Trophoblast cell (in vitro differentiated cells and primary cell): ENCODE data around the gene TMUB2.
A peak's percentile ranks its signal among the peaks of the same experiment; 100 is the strongest.

Experiments used
- DNase-seq, 2 donors: peaks; one replicate each; pipeline ENCODE4 v3.0.0-alpha.2; 2016
- H2AFZ ChIP-seq: 2 replicates; pipeline ENCODE4 v1.6.1; 2013; ENCODE audit warnings: low read length, moderate library complexity, mild to moderate bottlenecking; ENCODE audit not compliant: insufficient read depth, poor library complexity
- H2AK5ac ChIP-seq: 2 replicates; pipeline ENCODE4 v1.6.1; 2013; ENCODE audit warnings: mild to moderate bottlenecking, low read length
- H2BK120ac ChIP-seq: 2 replicates; pipeline ENCODE4 v1.6.1; 2013; ENCODE audit warnings: low read length, mild to moderate bottlenecking, moderate library complexity; ENCODE audit not compliant: insufficient read depth, poor library complexity
- H2BK12ac ChIP-seq: 2 replicates; pipeline ENCODE4 v1.6.1; 2013; ENCODE audit warnings: mild to moderate bottlenecking, low read length, moderate library complexity
- H2BK5ac ChIP-seq: 2 replicates; pipeline ENCODE4 v1.6.1; 2013; ENCODE audit warnings: low read length, low read depth, moderate library complexity, mild to moderate bottlenecking; ENCODE audit not compliant: poor library complexity
- H3K14ac ChIP-seq: 2 replicates; pipeline ENCODE4 v1.6.1; 2013; ENCODE audit warnings: mild to moderate bottlenecking, low read length
- H3K18ac ChIP-seq: 2 replicates; pipeline ENCODE4 v1.6.1; 2013; ENCODE audit warnings: mild to moderate bottlenecking, low read length
- H3K23ac ChIP-seq: 2 replicates; pipeline ENCODE4 v1.6.1; 2013; ENCODE audit warnings: low read length
- H3K27ac ChIP-seq: 2 replicates; pipeline ENCODE4 v1.5.1; 2013; ENCODE audit warnings: low read depth, mild to moderate bottlenecking, inconsistent platforms, low read length, moderate library complexity
- H3K27me3 ChIP-seq: 2 replicates; pipeline ENCODE4 v1.6.1; 2013; ENCODE audit warnings: inconsistent platforms, mild to moderate bottlenecking, low read length, moderate library complexity; ENCODE audit not compliant: insufficient read depth
- H3K36me3 ChIP-seq, 2 experiments: 1 replicate in 1 of 2; 2 replicates in 1 of 2; pipeline ENCODE4 v1.6.1; 2013; ENCODE audit warnings: low read length in 2 of 2, mild to moderate bottlenecking in 2 of 2, moderate library complexity in 1 of 2; ENCODE audit not compliant: insufficient read depth in 2 of 2, control insufficient read depth in 1 of 2
- H3K4ac ChIP-seq: 2 replicates; pipeline ENCODE4 v1.6.1; 2013; ENCODE audit warnings: low read depth, mild to moderate bottlenecking, low read length, moderate library complexity
- H3K4me1 ChIP-seq, 2 experiments: 1 replicate in 1 of 2; 2 replicates in 1 of 2; pipeline ENCODE4 v1.6.1; 2013; ENCODE audit warnings: low read length in 2 of 2, mild to moderate bottlenecking in 2 of 2, moderate library complexity in 1 of 2; ENCODE audit not compliant: insufficient read depth in 2 of 2, control insufficient read depth in 1 of 2
- H3K4me2 ChIP-seq: 2 replicates; pipeline ENCODE4 v1.6.1; 2013; ENCODE audit warnings: inconsistent platforms, mild to moderate bottlenecking, low read length, moderate library complexity
- H3K4me3 ChIP-seq: 2 replicates; pipeline ENCODE4 v1.5.1; 2013; ENCODE audit warnings: mild to moderate bottlenecking, low read depth, low read length, inconsistent platforms
- H3K79me1 ChIP-seq: one replicate; pipeline ENCODE4 v1.6.1; 2013; ENCODE audit warnings: low read length
- H3K79me2 ChIP-seq: 2 replicates; pipeline ENCODE4 v1.6.1; 2013; ENCODE audit warnings: low read length, mild to moderate bottlenecking; ENCODE audit not compliant: control insufficient read depth, insufficient read depth, poor library complexity
- H3K9ac ChIP-seq: 2 replicates; pipeline ENCODE4 v1.6.1; 2013; ENCODE audit warnings: mild to moderate bottlenecking, low read length
- H3K9me3 ChIP-seq: 2 replicates; pipeline ENCODE4 v1.6.1; 2013; ENCODE audit warnings: low read depth, mild to moderate bottlenecking, control low read depth, inconsistent platforms, low read length; ENCODE audit not compliant: insufficient read depth
- H4K12ac ChIP-seq: 2 replicates; pipeline ENCODE4 v1.6.1; 2013; ENCODE audit warnings: low read depth, mild to moderate bottlenecking, low read length, moderate library complexity
- H4K8ac ChIP-seq: 2 replicates; pipeline ENCODE4 v1.6.1; 2013; ENCODE audit warnings: low read depth, mild to moderate bottlenecking, low read length, moderate library complexity
- H4K91ac ChIP-seq: one replicate; pipeline ENCODE4 v1.6.1; 2013; ENCODE audit warnings: low read depth, mild to moderate bottlenecking, low read length, moderate library complexity
- WGBS: extraction: QIAGEN DNeasy Blood & Tissue Kit; methylation state at CpG from one replicate; pipeline ENCODE4 v1.1.7; 2013; ENCODE audit warnings: missing lambda C conversion rate; ENCODE audit not compliant: insufficient read length, insufficient coverage; ENCODE audit errors: extremely low coverage; 5-methylcytosine and 5-hydroxymethylcytosine counted together

TMUB2 gene

DNA sequence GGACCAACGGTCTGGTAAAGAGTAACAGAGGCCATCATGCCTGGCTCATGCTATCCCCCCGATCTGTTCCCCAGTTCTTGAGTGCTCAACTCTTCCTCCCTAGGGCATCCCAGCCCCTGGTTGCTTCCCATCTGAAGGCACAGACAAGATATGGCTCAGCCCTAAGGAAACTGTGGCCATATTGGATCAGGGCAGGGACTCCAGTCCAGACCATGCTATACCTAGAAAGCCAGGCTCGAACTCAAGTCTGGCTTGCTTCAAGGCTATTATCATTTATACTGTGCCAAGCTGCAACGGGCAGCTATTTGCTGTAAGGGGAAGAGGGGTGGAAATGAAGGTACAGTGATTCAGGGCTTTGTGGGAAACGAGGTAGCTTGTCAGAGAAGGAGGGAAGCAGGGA lies 29.9 kb downstream of the TMUB2 start:
- H3K4ac ChIP-seq = no peak overlapping the region
- H3K9ac ChIP-seq = no peak overlapping the region
- peaks cover 27% of the 10 kb centered on the region for H3K79me1 ChIP-seq
- no peak overlapping the region for H2BK5ac ChIP-seq
- H3K79me2 ChIP-seq = peaks cover 24% of the 10 kb centered on the region
- no peak overlapping the region for H4K91ac ChIP-seq
- no peak overlapping the region for H4K8ac ChIP-seq
- H3K23ac ChIP-seq = no peak overlapping the region
- H3K36me3 ChIP-seq = peaks cover 39 to 54% of the 10 kb centered on the region in 2 experiments
- H3K27ac ChIP-seq = no peak overlapping the region
- H3K14ac ChIP-seq = no peak overlapping the region
- H4K12ac ChIP-seq = no peak overlapping the region
- H3K9me3 ChIP-seq = no peaks in the 10 kb centered on the region
- H2BK120ac ChIP-seq = no peak overlapping the region
- no peak overlapping the region for H3K18ac ChIP-seq
- no CpG with 5 or more reads among the region's 5 CpGs for WGBS
- H2BK12ac ChIP-seq = no peak overlapping the region
- DNase-seq = no peak
- H2AFZ ChIP-seq = no peak overlapping the region
- H2AK5ac ChIP-seq = no peak overlapping the region
- H3K27me3 ChIP-seq = no peaks in the 10 kb centered on the region
- peaks cover 6 to 8% of the 10 kb centered on the region in 2 experiments for H3K4me1 ChIP-seq
- H3K4me2 ChIP-seq = no peak overlapping the region
- H3K4me3 ChIP-seq = no peak overlapping the region

- Histone ChIP-seq H3K9ac (peak overlapping the region; percentile 30), H3K27ac (no peak overlapping the region), H3K9me3 (no peaks in the 10 kb centered on the region), H3K23ac (no peak overlapping the region), H2AK5ac (peak overlapping the region; percentile 21), H2BK120ac (peak overlapping the region; percentile 73), H3K4me2 (peak overlapping the region; percentile 54), H3K4me1 (peaks cover 8 to 14% of the 10 kb centered on the region in 2 experiments), H2AFZ (peak overlapping the region; percentile 5), H2BK12ac (peak overlapping the region; percentile 26), H3K18ac (peak overlapping the region; percentile 69), H3K27me3 (no peaks in the 10 kb centered on the region), H3K14ac (peak overlapping the region; percentile 92), H2BK5ac (peak overlapping the region; percentile 45), H3K79me2 (peaks cover 26% of the 10 kb centered on the region), H3K36me3 (peaks cover 32 to 47% of the 10 kb centered on the region in 2 experiments), H3K4ac (peak overlapping the region; percentile 83), H3K4me3 (peak overlapping the region; percentile 53), H4K91ac (peak overlapping the region; percentile 77), H4K8ac (peak overlapping the region; percentile 76), H3K79me1 (peaks cover 32% of the 10 kb centered on the region), H4K12ac (no peak overlapping the region)
- no peak for DNase-seq
- WGBS = no CpG with 5 or more reads among the region's 10 CpGs
Observed at GRCh38 chr17:44217738-44218343, 31.1 kb downstream of the TMUB2 start.

DNA sequence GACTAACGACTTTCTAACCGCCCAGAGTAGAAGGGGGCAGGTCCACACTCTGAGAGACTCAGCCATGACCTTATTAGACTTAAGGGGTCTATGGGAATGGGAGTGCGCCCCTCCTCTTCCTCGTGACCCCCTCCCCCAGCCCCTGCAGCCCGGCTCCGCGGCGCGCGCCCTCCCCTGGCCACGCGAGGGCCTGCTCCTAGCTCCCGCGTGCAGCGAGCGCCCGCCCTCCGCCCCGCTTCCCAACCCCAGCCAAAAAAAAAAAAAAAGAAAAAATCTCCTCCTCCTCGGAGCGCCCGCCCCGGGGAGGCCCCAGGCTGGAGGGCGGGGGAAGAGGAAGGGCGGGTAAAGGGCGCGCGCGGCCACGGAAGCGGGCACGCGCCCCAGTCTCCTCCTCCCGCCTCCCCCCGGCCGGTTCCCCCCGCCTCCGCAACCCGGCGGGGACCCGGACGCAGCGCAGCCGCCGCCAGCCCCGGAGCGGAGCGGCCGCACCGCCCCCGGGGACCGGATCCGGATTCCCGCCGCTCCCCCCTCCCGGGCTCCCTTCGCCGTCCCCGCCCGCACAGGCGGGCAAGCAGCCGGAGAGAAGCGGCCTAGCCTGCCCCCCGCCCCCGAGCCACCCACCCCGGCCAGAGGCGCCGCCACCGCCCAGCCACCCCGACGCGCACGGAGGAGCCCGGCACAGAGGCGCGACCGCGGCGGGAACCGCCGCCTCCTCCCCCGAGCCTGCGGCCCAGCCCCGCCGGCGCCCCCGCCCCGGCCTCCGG lies 31.8 kb downstream of the TMUB2 start:
- peaks cover 26% of the 10 kb centered on the region for H3K79me2 ChIP-seq
- peak overlapping the region; percentile 69 for H3K18ac ChIP-seq
- H4K12ac ChIP-seq = no peak overlapping the region
- peaks cover 29 to 43% of the 10 kb centered on the region in 2 experiments for H3K36me3 ChIP-seq
- H3K4me1 ChIP-seq = peaks cover 8 to 15% of the 10 kb centered on the region in 2 experiments
- H3K4ac ChIP-seq = peak overlapping the region; percentile 83
- peak overlapping the region; percentile 76 for H4K8ac ChIP-seq
- H3K27me3 ChIP-seq = no peaks in the 10 kb centered on the region
- H3K79me1 ChIP-seq = peaks cover 32% of the 10 kb centered on the region
- DNase-seq = peak; percentile 71 to 90
- H3K23ac ChIP-seq = no peak overlapping the region
- H4K91ac ChIP-seq = peak overlapping the region; percentile 98
- peak overlapping the region; percentile 88 for H2BK120ac ChIP-seq
- H2BK5ac ChIP-seq = peak overlapping the region; percentile 96
- peak overlapping the region; percentile 89 for H3K9ac ChIP-seq
- peak overlapping the region; percentile 15 for H2AK5ac ChIP-seq
- peak overlapping the region; percentile 98 for H3K4me3 ChIP-seq
- H3K14ac ChIP-seq = peak overlapping the region; percentile 92
- no peaks in the 10 kb centered on the region for H3K9me3 ChIP-seq
- no peak overlapping the region for H2AFZ ChIP-seq
- peak overlapping the region; percentile 55 for H3K4me2 ChIP-seq
- no CpG with 5 or more reads among the region's 89 CpGs for WGBS
- peak overlapping the region; percentile 97 for H3K27ac ChIP-seq
- H2BK12ac ChIP-seq = peak overlapping the region; percentile 26

DNA sequence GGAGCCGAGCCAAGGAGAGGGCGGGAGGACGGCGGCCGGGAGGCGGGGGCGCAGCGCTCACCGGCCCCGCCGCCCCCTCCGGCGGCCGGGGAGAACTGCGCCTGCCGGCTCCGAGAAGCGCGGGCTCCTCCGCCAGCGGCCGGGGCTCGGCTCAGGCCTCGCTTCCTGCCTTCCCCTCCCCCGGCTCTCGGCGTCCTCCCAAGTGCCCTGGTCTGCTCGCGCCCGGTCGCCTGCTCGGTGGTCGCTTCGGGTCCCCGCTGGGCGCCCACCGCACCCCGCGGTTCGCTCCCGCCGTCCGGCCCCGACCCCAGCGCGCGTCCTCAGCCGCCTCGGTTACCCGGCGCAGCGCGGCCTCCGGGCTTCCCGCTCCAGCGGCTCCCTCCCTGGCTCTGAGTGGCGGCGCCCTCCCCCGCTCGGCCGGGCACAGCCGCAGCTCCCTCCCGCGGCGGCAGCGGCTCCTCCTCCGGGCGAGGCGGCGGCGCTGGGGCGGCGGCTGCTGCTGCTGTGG lies 32.4 kb downstream of the TMUB2 start:
- Histone ChIP-seq H3K9ac (peak overlapping the region; percentile 89), H3K18ac (peak overlapping the region; percentile 95), H3K79me2 (peaks cover 26% of the 10 kb centered on the region), H3K4ac (peak overlapping the region; percentile 91), H2BK5ac (peak overlapping the region; percentile 96), H3K4me1 (peaks cover 8 to 15% of the 10 kb centered on the region in 2 experiments), H4K8ac (peak overlapping the region; percentile 91), H3K27ac (peak overlapping the region; percentile 97), H2AFZ (peak overlapping the region; percentile 73), H3K36me3 (peaks cover 23 to 37% of the 10 kb centered on the region in 2 experiments), H3K4me2 (peak overlapping the region; percentile 55), H2AK5ac (peak overlapping the region; percentile 82), H3K4me3 (peak overlapping the region; percentile 98), H2BK120ac (peak overlapping the region; percentile 88), H3K23ac (no peak overlapping the region), H4K91ac (peak overlapping the region; percentile 98), H2BK12ac (no peak overlapping the region), H4K12ac (peak overlapping the region; percentile 89), H3K27me3 (no peaks in the 10 kb centered on the region), H3K9me3 (no peaks in the 10 kb centered on the region), H3K14ac (peak overlapping the region; percentile 98), H3K79me1 (peaks cover 32% of the 10 kb centered on the region)
- no CpG with 5 or more reads among the region's 73 CpGs for WGBS
- DNase-seq = peak; percentile 58 to 82
